AG10803 (cell line): ENCODE measurements around the gene GDI2.
"Not testable (repeated sequence)": the region's sequence is repeated elsewhere in the genome, so short reads cannot be mapped to it uniquely, and the experiment has no call there.

Experiments
- DNase-seq: peaks from one replicate; pipeline ENCODE4 v3.0.0; 2010; ENCODE audit warnings: low read depth
- H3K4me3 ChIP-seq: 2 replicates; pipeline ENCODE4 v1.5.1; 2011; ENCODE audit warnings: mild to moderate bottlenecking, low read length, control low read depth
- CTCF ChIP-seq: conservative IDR thresholded peaks from 2 replicates; pipeline ENCODE4 v1.5.1; 2011; ENCODE audit warnings: mild to moderate bottlenecking, low read length, control low read depth, inconsistent platforms

GDI2 gene

GRCh38 chr10:5782174-5782573 lies 31.1 kb downstream of the GDI2 start:
- no peak for TF ChIP-seq CTCF
- DNase-seq, result no peak
- no peak overlapping the region for H3K4me3 ChIP-seq

- TF ChIP-seq CTCF, result no peak
- no peak for DNase-seq
- H3K4me3 ChIP-seq, result no peak overlapping the region
These were observed 33.5 kb downstream of the GDI2 start for GRCh38 chr10:5779730-5780129.

GRCh38 chr10:5777758-5778157 lies 35.5 kb downstream of the GDI2 start:
- not testable (repeated sequence) for DNase-seq, H3K4me3 ChIP-seq

- no peak overlapping the region for H3K4me3 ChIP-seq
- DNase-seq, result peak; percentile 90
- no peak for TF ChIP-seq CTCF
These were observed 36.4 kb downstream of the GDI2 start for GRCh38 chr10:5776881-5777197.

- peak; percentile 32; the same call in 1 of the 2 replicates for TF ChIP-seq CTCF
- H3K4me3 ChIP-seq, result no peak overlapping the region
- no peak for DNase-seq
These were observed 36.9 kb downstream of the GDI2 start for GRCh38 chr10:5776136-5776880.

GRCh38 chr10:5775685-5776084 lies 37.5 kb downstream of the GDI2 start:
- no peak overlapping the region for H3K4me3 ChIP-seq
- DNase-seq, result no peak
- TF ChIP-seq CTCF, result no peak

GRCh38 chr10:5774987-5775620 lies 38.1 kb downstream of the GDI2 start:
- no peak for DNase-seq
- TF ChIP-seq CTCF, result no peak
- H3K4me3 ChIP-seq, result no peak overlapping the region

- TF ChIP-seq CTCF, result no peak
- no peak overlapping the region for H3K4me3 ChIP-seq
- DNase-seq, result no peak
These were observed 47.0 kb downstream of the GDI2 start for GRCh38 chr10:5766189-5766588.
